K562 (cell line): ENCODE results near the gene STRA6.
"Not testable (repeated sequence)": the region's sequence is repeated elsewhere in the genome, so short reads cannot be mapped to it uniquely, and the experiment has no call there.

ENCODE experiments used
- CHD2 ChIP-seq: IDR thresholded peaks from 2 replicates; pipeline ENCODE4 v1.6.1; 2011; ENCODE audit warnings: low read depth, low read length
- ESRRA ChIP-seq: fragments of 450-650 bp; IDR thresholded peaks from 2 replicates; pipeline ENCODE4 v1.6.1; 2014; ENCODE audit warnings: low read depth, mild to moderate bottlenecking, moderate library complexity, borderline replicate concordance
- POLR2A ChIP-seq: fragments of 450-650 bp; conservative IDR thresholded peaks from 2 replicates; pipeline ENCODE4 v1.6.1; 2016
- POLR2AphosphoS5 ChIP-seq: IDR thresholded peaks from 2 replicates; pipeline ENCODE4 v1.6.1; 2011; ENCODE audit warnings: mild to moderate bottlenecking, low read depth, low read length, moderate library complexity; ENCODE audit not compliant: control insufficient read depth, insufficient read depth
- RCOR1 ChIP-seq, 2 experiments: IDR thresholded peaks; 2 replicates each; pipeline ENCODE4 v1.6.1; 2012; ENCODE audit warnings: low read depth in 2 of 2, low read length in 2 of 2, borderline replicate concordance in 1 of 2, improper control_type of control experiment in 1 of 2
- ZKSCAN1 ChIP-seq: fragments of 150-350 bp; IDR thresholded peaks from 2 replicates; pipeline ENCODE4 v1.6.1; 2016; ENCODE audit warnings: low read depth, low read length
- ZNF217 ChIP-seq: sonication (generic); formaldehyde crosslinking; IDR thresholded peaks from 2 replicates; pipeline ENCODE4 v1.8.0; 2022; ENCODE audit warnings: mild to moderate bottlenecking, missing genetic modification reagents
- ZZZ3 ChIP-seq: fragments of 450-650 bp; IDR thresholded peaks from 2 replicates; pipeline ENCODE4 v1.6.1; 2016; ENCODE audit warnings: antibody characterized with exemption, mild to moderate bottlenecking, moderate library complexity
- TF ChIP-seq, protein P1 (sequence below), 3 experiments: IDR thresholded peaks in 2 of 3; conservative IDR thresholded peaks in 1 of 3; 2 replicates each; pipeline ENCODE4 v1.5.1; 2011 to 2012; ENCODE audit warnings: low read length in 3 of 3, mild to moderate bottlenecking in 3 of 3, control low read depth in 2 of 3, improper control_type of control experiment in 1 of 3, inconsistent platforms in 1 of 3, low read depth in 1 of 3, mixed read lengths in 1 of 3, moderate library complexity in 1 of 3; ENCODE audit not compliant: insufficient read depth in 2 of 3

DNA sequence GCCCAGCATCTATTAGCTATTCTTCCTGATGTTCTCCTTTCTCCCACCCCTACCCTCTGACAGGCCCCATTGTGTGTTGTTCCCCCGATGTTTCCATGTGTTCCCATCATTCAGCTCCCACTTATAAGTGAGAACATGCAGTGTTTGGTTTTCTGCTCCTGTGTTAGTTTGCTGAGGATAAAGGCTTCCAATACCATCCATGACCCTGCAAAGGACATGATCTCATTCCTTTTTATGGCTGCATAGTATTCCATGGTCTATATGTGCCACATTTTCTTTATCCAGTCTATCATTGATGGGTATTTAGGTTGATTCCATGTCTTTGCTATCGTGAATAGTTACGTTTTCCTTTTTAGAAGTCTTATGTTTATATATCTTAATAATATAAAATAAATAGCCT lies 42.2 kb downstream of the STRA6 start:
- TF ChIP-seq POLR2AphosphoS5; CHD2; RCOR1 (IDR thresholded peaks at IDR 0.05; ENCODE audit: borderline replicate concordance in 1 of 2, low read depth in 2 of 2, low read length in 2 of 2); POLR2A; ZNF217 (CRISPR knock-in tag); ZZZ3; ZKSCAN1; ESRRA: not testable (repeated sequence)
- TF ChIP-seq, protein P1, sequence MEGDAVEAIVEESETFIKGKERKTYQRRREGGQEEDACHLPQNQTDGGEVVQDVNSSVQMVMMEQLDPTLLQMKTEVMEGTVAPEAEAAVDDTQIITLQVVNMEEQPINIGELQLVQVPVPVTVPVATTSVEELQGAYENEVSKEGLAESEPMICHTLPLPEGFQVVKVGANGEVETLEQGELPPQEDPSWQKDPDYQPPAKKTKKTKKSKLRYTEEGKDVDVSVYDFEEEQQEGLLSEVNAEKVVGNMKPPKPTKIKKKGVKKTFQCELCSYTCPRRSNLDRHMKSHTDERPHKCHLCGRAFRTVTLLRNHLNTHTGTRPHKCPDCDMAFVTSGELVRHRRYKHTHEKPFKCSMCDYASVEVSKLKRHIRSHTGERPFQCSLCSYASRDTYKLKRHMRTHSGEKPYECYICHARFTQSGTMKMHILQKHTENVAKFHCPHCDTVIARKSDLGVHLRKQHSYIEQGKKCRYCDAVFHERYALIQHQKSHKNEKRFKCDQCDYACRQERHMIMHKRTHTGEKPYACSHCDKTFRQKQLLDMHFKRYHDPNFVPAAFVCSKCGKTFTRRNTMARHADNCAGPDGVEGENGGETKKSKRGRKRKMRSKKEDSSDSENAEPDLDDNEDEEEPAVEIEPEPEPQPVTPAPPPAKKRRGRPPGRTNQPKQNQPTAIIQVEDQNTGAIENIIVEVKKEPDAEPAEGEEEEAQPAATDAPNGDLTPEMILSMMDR (IDR thresholded peaks at IDR 0.05 in 2 of 3, conservative IDR thresholded peaks at IDR 0.05 in 1 of 3; ENCODE audit: insufficient read depth in 2 of 3, low read depth in 1 of 3, low read length in 3 of 3), result not testable (repeated sequence)
